Measurements from ENCODE around the gene PPP1R15B. TPM values are rescaled to one million over a fixed set of nuclear protein-coding genes. Genes with fewer than 3 reads are reported as not detected.

Gene PPP1R15B
- total RNA-seq, 1 experiment from 2014 or later = 50.7 TPM

DNA sequence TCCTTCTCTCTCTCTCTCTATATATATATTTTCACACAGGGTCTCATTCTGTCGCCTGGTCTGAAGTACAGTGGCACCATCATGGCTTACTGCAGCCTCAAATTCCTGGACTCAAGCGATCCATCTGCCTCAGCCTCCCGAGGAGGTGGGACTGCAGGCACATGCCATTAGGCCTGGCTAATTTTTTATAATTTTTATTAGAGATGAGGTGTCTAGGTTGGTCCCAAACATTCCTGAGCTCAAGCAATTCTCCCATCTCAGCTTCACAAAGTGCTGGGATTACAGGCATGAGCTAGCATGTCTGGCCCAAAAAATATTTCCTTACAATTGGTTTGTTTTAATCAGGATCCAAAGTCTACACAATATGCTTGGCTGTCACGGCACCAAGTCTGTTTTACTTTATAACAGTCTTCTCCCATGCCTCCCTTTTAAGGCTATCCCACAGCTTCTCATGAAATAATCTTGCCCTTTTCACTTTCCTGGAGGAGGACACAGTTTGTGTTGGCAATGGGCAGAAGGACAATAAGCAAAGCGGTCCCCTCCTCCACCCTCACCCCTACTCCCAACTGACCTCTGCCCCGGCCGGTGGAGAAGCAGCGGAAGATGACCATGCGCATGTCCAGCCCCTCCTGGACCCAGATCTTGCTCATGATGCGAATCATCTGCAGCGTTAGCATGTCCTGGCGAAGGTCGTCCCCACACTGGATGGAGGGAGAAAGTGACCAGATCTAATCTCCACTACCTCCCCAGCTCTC lies 28.2 kb upstream of the PPP1R15B start:
- H3K9ac ChIP-seq (ENCODE audit: low read length) = no peak overlapping the region
- no peaks in the 10 kb centered on the region for H3K27me3 ChIP-seq (ENCODE audit: low read length)
- no peak for DNase-seq
- H2AFZ ChIP-seq (ENCODE audit: low read length) = no peak overlapping the region
- no peak for ATAC-seq
- POLR2A ChIA-PET (ENCODE audit: unreplicated experiment) = interaction anchor here (0.5 to 1.4 kb wide), 3 partner anchors 45 to 55 kb away, joined by 3 to 8 read pairs (median 4); partner anchors contain the start of gene PIK3C2B
- H3K9me3 ChIP-seq (ENCODE audit: low read length) = no peaks in the 10 kb centered on the region
- no TSS peak for BruUV-seq (replicated peaks)
- intact Hi-C loops (cut with micrococcal nuclease) = loop anchor here (2.0 to 10.0 kb wide), 4 partner anchors 23 to 365 kb away; partner anchors contain the start of gene PIK3C2B
- H3K27ac ChIP-seq (ENCODE audit: low read length) = peak overlapping the region; percentile 61; the same call in 1 of the 2 replicates
- CTCF ChIA-PET = interaction anchor here (0.6 to 1.7 kb wide), 2 partner anchors 8 to 56 kb away, joined by 3 to 4 read pairs; no protein-coding TSS in a partner anchor
- H3K36me3 ChIP-seq (ENCODE audit: low read depth, low read length) = peaks cover 36% of the 10 kb centered on the region
- peaks cover 55% of the 10 kb centered on the region for H3K4me1 ChIP-seq (ENCODE audit: insufficient read depth, low read length)
- H4K20me1 ChIP-seq (ENCODE audit: low read length) = no peaks in the 10 kb centered on the region
- H3K79me2 ChIP-seq (ENCODE audit: low read length) = no peaks in the 10 kb centered on the region
- no peak for TF ChIP-seq EZH2 (IDR thresholded peaks at IDR 0.05; ENCODE audit: low read length, unreplicated experiment)
- no peak for TF ChIP-seq EZH2phosphoT487 (IDR thresholded peaks at IDR 0.05; ENCODE audit: borderline replicate concordance, low read length)
- H3K9me2 ChIP-seq (replicated peaks; ENCODE audit: low read length) = no peaks in the 10 kb centered on the region
- H3K4me2 ChIP-seq (ENCODE audit: low read length) = peak overlapping the region; percentile 73; the same call in 1 of the 2 replicates
- peaks cover 24% of the 10 kb centered on the region for H3F3A ChIP-seq (ENCODE audit: low read length, unreplicated experiment)
- no peak overlapping the region for H3K4me3 ChIP-seq (ENCODE audit: low read length)

DNA sequence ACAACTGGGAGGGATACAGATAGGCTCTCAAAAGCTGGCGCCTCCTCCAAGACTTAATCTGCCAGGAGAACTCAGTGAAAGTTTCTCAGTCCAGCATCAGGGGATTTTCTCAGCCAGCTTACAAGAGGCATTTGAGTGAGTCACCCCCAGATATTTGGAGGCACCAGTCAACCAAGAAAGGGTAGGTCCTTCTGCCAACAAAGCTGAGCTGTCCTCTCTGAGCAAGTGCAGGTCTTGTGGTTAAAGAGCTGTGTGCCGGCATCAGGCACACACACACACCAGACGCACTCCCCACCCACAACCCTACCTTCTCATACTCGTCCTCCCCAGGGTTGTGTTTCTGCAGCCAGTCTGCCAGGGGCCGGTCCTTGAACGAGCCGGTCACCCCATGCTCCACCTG lies 27.0 kb upstream of the PPP1R15B start:
- Histone ChIP-seq H3K27ac (ENCODE audit: low read length) (peak overlapping the region; percentile 73), H3K9ac (ENCODE audit: low read length) (peak overlapping the region; percentile 16; the same call in 1 of the 2 replicates)

More for the DNA sequence above, 27.0 kb upstream of the PPP1R15B start:
- H2AFZ ChIP-seq (ENCODE audit: low read length) = 0 out of 2 replicates have a peak overlapping the region, but pooled peaks have one; percentile 9
- ATAC-seq (peak; percentile 96), DNase-seq (peak; percentile 99)
- ChIA-PET CTCF (interaction anchor here (0.7 to 1.7 kb wide), 7 partner anchors 8 to 65 kb away, joined by 3 to 8 read pairs (median 4); no protein-coding TSS in a partner anchor), POLR2A (ENCODE audit: unreplicated experiment) (interaction anchor here (0.7 to 1.4 kb wide), 3 partner anchors 28 to 61 kb away, joined by 3 to 8 read pairs (median 3); partner anchors contain the start of gene PIK3C2B)
- H3K4me2 ChIP-seq (ENCODE audit: low read length) = peak overlapping the region; percentile 73
- BruUV-seq (replicated peaks) = no TSS peak
- peaks cover 42% of the 10 kb centered on the region for H3K36me3 ChIP-seq (ENCODE audit: low read depth, low read length)
- intact Hi-C loops (cut with micrococcal nuclease) = loop anchor here (2.0 to 10.0 kb wide), 4 partner anchors 22 to 366 kb away; partner anchors contain the start of gene PIK3C2B
- peak overlapping the region; percentile 35; the same call in 1 of the 2 replicates for H3K4me3 ChIP-seq (ENCODE audit: low read length)
- H3K79me2 ChIP-seq (ENCODE audit: low read length) = no peaks in the 10 kb centered on the region
- peak; percentile 92 for TF ChIP-seq EZH2phosphoT487 (IDR thresholded peaks at IDR 0.05; ENCODE audit: borderline replicate concordance, low read length)
- TF ChIP-seq, protein P1, sequence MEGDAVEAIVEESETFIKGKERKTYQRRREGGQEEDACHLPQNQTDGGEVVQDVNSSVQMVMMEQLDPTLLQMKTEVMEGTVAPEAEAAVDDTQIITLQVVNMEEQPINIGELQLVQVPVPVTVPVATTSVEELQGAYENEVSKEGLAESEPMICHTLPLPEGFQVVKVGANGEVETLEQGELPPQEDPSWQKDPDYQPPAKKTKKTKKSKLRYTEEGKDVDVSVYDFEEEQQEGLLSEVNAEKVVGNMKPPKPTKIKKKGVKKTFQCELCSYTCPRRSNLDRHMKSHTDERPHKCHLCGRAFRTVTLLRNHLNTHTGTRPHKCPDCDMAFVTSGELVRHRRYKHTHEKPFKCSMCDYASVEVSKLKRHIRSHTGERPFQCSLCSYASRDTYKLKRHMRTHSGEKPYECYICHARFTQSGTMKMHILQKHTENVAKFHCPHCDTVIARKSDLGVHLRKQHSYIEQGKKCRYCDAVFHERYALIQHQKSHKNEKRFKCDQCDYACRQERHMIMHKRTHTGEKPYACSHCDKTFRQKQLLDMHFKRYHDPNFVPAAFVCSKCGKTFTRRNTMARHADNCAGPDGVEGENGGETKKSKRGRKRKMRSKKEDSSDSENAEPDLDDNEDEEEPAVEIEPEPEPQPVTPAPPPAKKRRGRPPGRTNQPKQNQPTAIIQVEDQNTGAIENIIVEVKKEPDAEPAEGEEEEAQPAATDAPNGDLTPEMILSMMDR (conservative IDR thresholded peaks at IDR 0.05; ENCODE audit: low read depth, low read length) = no peak
- TF ChIP-seq EZH2 (IDR thresholded peaks at IDR 0.05; ENCODE audit: low read length, unreplicated experiment) = no peak
- H3K27me3 ChIP-seq (ENCODE audit: low read length) = no peaks in the 10 kb centered on the region
- no peaks in the 10 kb centered on the region for H3K9me2 ChIP-seq (replicated peaks; ENCODE audit: low read length)
- H4K20me1 ChIP-seq (ENCODE audit: low read length) = no peaks in the 10 kb centered on the region
- peaks cover 15% of the 10 kb centered on the region for H3F3A ChIP-seq (ENCODE audit: low read length, unreplicated experiment)
- no peaks in the 10 kb centered on the region for H3K9me3 ChIP-seq (ENCODE audit: low read length)
- peaks cover 43% of the 10 kb centered on the region for H3K4me1 ChIP-seq (ENCODE audit: insufficient read depth, low read length)

Data from PC-3 (cell line).